MCF 10A (cell line): ENCODE data around the gene ADGRG2. TPM values are rescaled to one million over a fixed set of nuclear protein-coding genes. Genes with fewer than 3 reads are reported as not detected.

ENCODE experiments used
- BruUV-seq: library from RNA; stranded (reverse); fragments of 400-500 nt; replicated peaks from 2 replicates; lab custom pipeline; 2021; lab: Mats Ljungman, UMichigan
- CTCF ChIA-PET: fragments of 300-600 bp; sonication (Branson Sonifier 250); formaldehyde crosslinking; extraction: SDS; loops from one replicate; lab custom pipeline; 2021; ENCODE audit warnings: antibody characterized with exemption, inconsistent platforms; lab: Yijun Ruan, JAX
- POLR2A ChIA-PET: fragments of 300-600, 350-650 bp; sonication (Branson Sonifier 250); formaldehyde crosslinking; extraction: SDS; loops from one replicate; lab custom pipeline; 2020; ENCODE audit warnings: antibody characterized with exemption, inconsistent platforms; lab: Yijun Ruan, JAX
- DNase-seq: peaks from one replicate; pipeline ENCODE4 v3.0.0-alpha.2; 2018; ENCODE audit not compliant: unreplicated experiment
- H3K27ac Mint-ChIP-seq: one replicate; pipeline ENCODE4 v1.8.0; 2022; ENCODE audit warnings: mild to moderate bottlenecking, low read depth, mixed read lengths; ENCODE audit not compliant: unreplicated experiment
- H3K27me3 Mint-ChIP-seq: one replicate; pipeline ENCODE4 v1.8.0; 2022; ENCODE audit warnings: mixed read lengths; ENCODE audit not compliant: insufficient read depth, unreplicated experiment
- H3K36me3 Mint-ChIP-seq: one replicate; pipeline ENCODE4 v1.8.0; 2022; ENCODE audit warnings: mild to moderate bottlenecking, moderate library complexity, mixed read lengths; ENCODE audit not compliant: insufficient read depth, unreplicated experiment
- H3K4me1 Mint-ChIP-seq: one replicate; pipeline ENCODE4 v1.8.0; 2022; ENCODE audit warnings: mixed read lengths; ENCODE audit not compliant: insufficient read depth, unreplicated experiment
- H3K4me3 Mint-ChIP-seq: one replicate; pipeline ENCODE4 v1.8.0; 2022; ENCODE audit warnings: mild to moderate bottlenecking, moderate library complexity, mixed read lengths; ENCODE audit not compliant: unreplicated experiment
- H3K9me3 Mint-ChIP-seq: one replicate; pipeline ENCODE4 v1.8.0; 2022; ENCODE audit warnings: mixed read lengths; ENCODE audit not compliant: unreplicated experiment
- CTCF ChIP-seq: fragments of 200-600 bp; IDR thresholded peaks from one replicate; pipeline ENCODE4 v1.8.0; 2022; ENCODE audit warnings: antibody characterized with exemption, mild to moderate bottlenecking; ENCODE audit not compliant: unreplicated experiment
- intact Hi-C: fragments of 100-400 bp; cut with micrococcal nuclease; formaldehyde crosslinking; loops from 2 replicates; pipeline ENCODE4 v1.14.1; 2022
- total RNA-seq: library from RNA; stranded (reverse); gene quantifications from 2 replicates; pipeline ENCODE4 v1.2.3, GENCODE V29; 2022

ADGRG2 gene
- total RNA-seq, 1 experiment from 2014 or later, result 6.4 TPM

GRCh38 chrX:19049110-19049509, 73.2 kb downstream of the ADGRG2 start:
- no peak for TF ChIP-seq CTCF
- CTCF ChIA-PET, result interaction anchor here (0.6 kb wide), 1 partner anchor 494 kb away, joined by 3 read pairs; no protein-coding TSS in a partner anchor
- POLR2A ChIA-PET, result no interaction called here

GRCh38 chrX:19046343-19047215, 75.7 kb downstream of the ADGRG2 start:
- DNase-seq, result peak; percentile 63
- H3K9me3 Mint-ChIP-seq, result peaks cover 20% of the 10 kb centered on the region
- H3K36me3 Mint-ChIP-seq, result peaks cover 12% of the 10 kb centered on the region
- no peaks in the 10 kb centered on the region for H3K27me3 Mint-ChIP-seq
- peaks cover 16% of the 10 kb centered on the region for H3K4me1 Mint-ChIP-seq
- CTCF ChIA-PET, result interaction anchor here (1.0 kb wide), 1 partner anchor 287 kb away, joined by 5 read pairs; no protein-coding TSS in a partner anchor
- H3K27ac Mint-ChIP-seq, result peak overlapping the region; percentile 62
- no TSS peak for BruUV-seq
- POLR2A ChIA-PET, result interaction anchor here (0.6 to 0.7 kb wide), 2 partner anchors 245 to 270 kb away, joined by 3 read pairs; no protein-coding TSS in a partner anchor
- H3K4me3 Mint-ChIP-seq, result no peak overlapping the region
- TF ChIP-seq CTCF, result no peak
- intact Hi-C loops, result no loop called here

More at GRCh38 chrX:19049110-19049509, 73.2 kb downstream of the ADGRG2 start:
- no peak overlapping the region for H3K4me3 Mint-ChIP-seq
- H3K4me1 Mint-ChIP-seq, result peaks cover 16% of the 10 kb centered on the region
- intact Hi-C loops, result no loop called here
- no peaks in the 10 kb centered on the region for H3K27me3 Mint-ChIP-seq
- BruUV-seq, result no TSS peak
- no peak overlapping the region for H3K27ac Mint-ChIP-seq
- peaks cover 16% of the 10 kb centered on the region for H3K36me3 Mint-ChIP-seq
- DNase-seq, result no peak
- peaks cover 13% of the 10 kb centered on the region for H3K9me3 Mint-ChIP-seq

GRCh38 chrX:19040373-19040772, 81.9 kb downstream of the ADGRG2 start:
- no peaks in the 10 kb centered on the region for H3K36me3 Mint-ChIP-seq
- H3K9me3 Mint-ChIP-seq, result peaks cover 8% of the 10 kb centered on the region
- peak; percentile 23 for TF ChIP-seq CTCF
- no peak overlapping the region for H3K27ac Mint-ChIP-seq
- BruUV-seq, result no TSS peak
- peak; percentile 9 for DNase-seq
- H3K4me1 Mint-ChIP-seq, result peaks cover under 1% of the 10 kb centered on the region
- no peak overlapping the region for H3K4me3 Mint-ChIP-seq
- POLR2A ChIA-PET, result interaction anchor here (0.6 kb wide), 1 partner anchor 615 kb away, joined by 3 read pairs; the partner anchor contains the start of gene CDKL5
- intact Hi-C loops, result loop anchor here (1.0 kb wide), 2 partner anchors 186 to 294 kb away; no protein-coding TSS in a partner anchor
- CTCF ChIA-PET, result interaction anchor here (0.6 to 2.8 kb wide), 18 partner anchors 10 to 639 kb away, joined by 3 to 37 read pairs (median 3); no protein-coding TSS in a partner anchor
- no peaks in the 10 kb centered on the region for H3K27me3 Mint-ChIP-seq

- CTCF ChIA-PET, result no interaction called here
Observed at GRCh38 chrX:19034025-19034424, 88.2 kb downstream of the ADGRG2 start.

More at GRCh38 chrX:19034025-19034424, 88.2 kb downstream of the ADGRG2 start:
- TF ChIP-seq CTCF, result no peak
- POLR2A ChIA-PET, result no interaction called here
- Mint-ChIP-seq H3K27me3 (no peaks in the 10 kb centered on the region), H3K36me3 (no peaks in the 10 kb centered on the region), H3K4me1 (no peaks in the 10 kb centered on the region), H3K9me3 (no peaks in the 10 kb centered on the region), H3K4me3 (no peak overlapping the region), H3K27ac (no peak overlapping the region)
- no peak for DNase-seq
- intact Hi-C loops, result no loop called here
- BruUV-seq, result no TSS peak
